Left hindlimb (tissue), 1 donor: ENCODE results near the gene SMOC2.
"Not testable (repeated sequence)": the region's sequence is repeated elsewhere in the genome, so short reads cannot be mapped to it uniquely, and the experiment has no call there.

Experiments
- DNase-seq: peaks from one replicate; pipeline ENCODE4 v3.0.0-alpha.2; 2018

Gene SMOC2

DNA sequence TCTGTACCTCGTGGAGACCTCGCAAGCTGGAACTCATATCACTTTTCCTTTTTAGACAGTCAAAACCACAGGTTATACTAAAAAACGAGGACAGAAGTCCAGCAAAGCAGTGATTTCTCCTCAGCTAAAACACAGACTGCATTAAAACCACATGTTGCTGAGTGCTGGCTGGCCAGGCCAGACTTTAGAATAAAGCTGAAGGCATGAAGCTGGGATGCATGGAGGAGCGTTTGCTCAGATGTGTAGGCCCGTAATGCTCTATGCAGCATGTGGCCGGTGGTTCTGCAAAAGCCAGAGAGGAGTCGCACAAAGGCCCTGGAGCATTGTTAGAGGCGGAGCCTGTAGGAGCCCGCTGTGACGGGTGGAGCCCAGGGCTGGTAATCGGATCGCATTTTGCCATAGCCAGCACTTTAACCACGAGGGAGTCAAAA is 83.6 kb downstream of the SMOC2 start:
- DNase-seq, result peak; percentile 73

- DNase-seq, result no peak
Measured at GRCh38 chr6:168525114-168525513, 84.1 kb downstream of the SMOC2 start.

DNA sequence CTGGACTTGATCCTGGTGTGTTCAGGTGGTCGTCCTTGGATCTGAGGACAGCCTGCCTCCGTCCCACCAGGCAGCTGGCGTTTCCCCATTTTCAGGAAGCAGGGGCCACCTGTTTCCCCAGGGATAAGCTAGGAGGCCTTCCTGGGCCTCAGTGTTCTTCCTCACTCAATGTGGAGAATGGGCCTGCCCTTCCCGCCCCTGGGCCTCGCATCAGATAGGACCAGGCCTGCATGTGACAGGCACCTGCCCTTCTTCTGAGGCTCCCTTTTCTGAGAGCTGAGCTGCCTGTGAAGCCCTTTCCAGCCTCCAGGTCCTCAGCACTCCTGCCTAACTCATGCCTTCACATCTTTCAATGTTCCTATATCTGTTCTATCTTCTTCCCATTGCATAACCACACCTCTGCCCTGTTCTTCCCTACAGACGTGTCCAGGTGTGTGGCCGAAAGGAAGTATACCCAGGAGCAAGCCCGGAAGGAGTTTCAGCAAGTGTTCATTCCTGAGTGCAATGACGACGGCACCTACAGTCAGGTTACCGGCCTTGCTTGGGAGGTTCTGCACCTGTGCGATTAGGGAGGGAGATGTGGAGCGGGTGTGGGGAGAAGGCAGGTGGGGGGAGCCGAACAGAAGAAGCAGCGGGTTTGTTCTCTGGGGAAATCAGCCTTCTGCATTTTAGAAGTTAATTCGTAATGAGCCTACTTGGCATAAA is 85.1 kb downstream of the SMOC2 start:
- DNase-seq, result no peak

DNA sequence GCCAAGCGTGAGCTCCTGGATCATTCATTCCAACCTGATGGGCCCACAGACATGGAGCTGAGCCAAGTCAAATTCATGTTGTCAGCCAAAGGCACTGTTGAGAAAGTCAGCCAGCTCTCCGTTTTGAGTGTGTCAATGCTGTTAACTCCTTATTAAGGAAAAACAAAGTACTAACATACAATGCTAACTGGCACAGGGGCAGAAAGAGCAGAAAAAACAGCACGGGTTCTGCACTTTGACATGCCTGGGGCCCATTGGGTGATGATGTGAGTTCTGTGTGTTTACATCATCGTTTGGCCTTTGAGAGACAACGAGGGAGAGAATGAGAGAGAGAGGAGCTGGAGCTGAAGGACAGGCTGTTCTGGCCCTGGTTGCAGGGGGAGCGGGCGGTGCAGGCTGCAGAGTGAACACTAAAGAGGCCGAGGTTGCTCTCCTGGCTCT is 85.9 kb downstream of the SMOC2 start:
- DNase-seq, result peak; percentile 57

GRCh38 chr6:168527451-168528210 is 86.6 kb downstream of the SMOC2 start:
- no peak for DNase-seq

DNA sequence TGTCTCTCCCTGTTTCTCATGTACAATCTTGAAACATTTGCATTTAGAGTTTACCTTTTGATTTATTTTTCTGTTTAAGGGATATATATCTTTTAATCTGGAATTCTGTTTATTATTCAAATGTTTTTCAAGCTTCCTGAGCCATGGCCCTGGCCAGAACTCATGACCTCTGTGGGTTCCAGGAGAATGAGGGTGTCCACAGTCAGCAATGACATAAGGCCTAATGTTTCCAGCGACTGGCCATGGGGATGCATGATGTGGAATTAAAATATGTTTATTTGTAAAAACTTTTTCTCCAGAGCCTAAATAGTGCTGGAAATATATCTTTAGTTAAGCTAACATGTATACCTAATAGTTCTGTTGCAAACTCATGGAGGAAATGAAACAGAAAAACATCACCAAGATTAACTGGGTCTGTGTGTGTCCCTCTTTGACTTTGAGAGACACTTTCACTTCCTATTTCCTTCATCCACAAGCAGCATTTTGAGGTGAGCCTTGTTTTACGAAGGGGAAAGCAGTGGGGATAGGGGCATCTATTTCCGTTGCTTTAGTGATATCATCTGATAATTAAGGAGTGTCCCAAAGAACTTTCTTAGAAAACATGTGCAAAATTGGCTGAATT is 87.6 kb downstream of the SMOC2 start:
- no peak for DNase-seq

DNA sequence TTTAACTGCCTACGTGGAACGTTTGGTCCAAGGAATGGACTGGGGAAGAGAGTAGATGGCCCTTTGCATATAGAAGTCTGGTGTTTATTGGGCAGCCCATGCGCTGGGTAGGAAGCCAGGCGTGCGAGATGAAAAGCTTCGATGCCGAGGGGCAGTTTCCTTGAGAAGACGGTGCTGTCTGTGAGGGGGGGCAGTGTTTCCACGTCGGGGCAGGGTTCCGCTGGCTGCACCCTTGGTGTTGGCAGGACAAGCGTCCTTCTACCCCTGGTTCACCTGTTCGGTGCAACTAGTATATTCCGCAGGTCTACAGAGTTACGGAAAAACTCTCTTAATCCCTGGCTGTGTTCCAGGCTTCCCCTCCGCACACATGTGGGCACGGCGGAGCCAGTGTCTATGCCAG is 88.2 kb downstream of the SMOC2 start:
- no peak for DNase-seq

GRCh38 chr6:168530653-168531071 is 89.7 kb downstream of the SMOC2 start:
- no peak for DNase-seq

GRCh38 chr6:168532070-168532469 is 91.1 kb downstream of the SMOC2 start:
- no peak for DNase-seq

GRCh38 chr6:168533414-168533813 is 92.4 kb downstream of the SMOC2 start:
- DNase-seq, result no peak

GRCh38 chr6:168534265-168534664 is 93.3 kb downstream of the SMOC2 start:
- no peak for DNase-seq

DNA sequence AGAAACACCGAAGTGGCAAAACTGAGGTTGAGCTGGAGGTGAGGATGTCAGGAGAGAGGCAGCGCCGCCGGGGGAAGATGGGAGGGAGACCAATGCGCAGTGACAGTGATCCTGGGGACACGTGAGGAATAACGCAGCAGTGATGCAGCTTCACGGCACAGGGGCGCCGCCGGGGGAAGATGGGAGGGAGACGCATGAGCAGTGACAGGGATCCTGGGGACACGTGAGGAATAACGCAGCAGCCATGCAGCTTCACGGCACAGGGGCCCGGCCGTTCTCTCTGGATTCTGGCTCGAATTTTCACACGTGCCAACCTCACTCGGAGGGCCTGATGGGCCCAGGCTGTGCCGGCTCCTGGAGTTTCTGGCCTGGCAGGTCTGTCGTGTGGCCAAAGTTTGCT is 94.7 kb downstream of the SMOC2 start:
- no peak for DNase-seq

DNA sequence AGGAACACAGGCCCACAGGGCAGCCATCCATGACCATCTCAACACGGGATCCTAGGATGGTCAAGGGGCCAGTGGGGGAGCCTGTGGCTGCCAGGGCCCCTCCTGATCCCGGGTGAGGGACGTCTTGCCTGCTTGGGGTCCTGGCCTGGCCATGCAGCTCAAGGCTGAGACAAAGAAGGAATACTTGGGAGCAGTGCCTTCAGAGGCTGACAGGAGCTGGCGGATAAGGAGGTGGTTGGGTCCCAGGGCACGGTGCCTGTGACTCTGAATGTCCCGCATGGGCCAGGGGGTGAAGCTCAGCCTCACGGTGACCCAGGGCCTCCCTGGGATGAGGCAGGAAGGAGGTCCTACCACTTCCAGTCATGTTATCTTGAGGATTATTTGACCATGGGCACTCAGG is 95.2 kb downstream of the SMOC2 start:
- no peak for DNase-seq

DNA sequence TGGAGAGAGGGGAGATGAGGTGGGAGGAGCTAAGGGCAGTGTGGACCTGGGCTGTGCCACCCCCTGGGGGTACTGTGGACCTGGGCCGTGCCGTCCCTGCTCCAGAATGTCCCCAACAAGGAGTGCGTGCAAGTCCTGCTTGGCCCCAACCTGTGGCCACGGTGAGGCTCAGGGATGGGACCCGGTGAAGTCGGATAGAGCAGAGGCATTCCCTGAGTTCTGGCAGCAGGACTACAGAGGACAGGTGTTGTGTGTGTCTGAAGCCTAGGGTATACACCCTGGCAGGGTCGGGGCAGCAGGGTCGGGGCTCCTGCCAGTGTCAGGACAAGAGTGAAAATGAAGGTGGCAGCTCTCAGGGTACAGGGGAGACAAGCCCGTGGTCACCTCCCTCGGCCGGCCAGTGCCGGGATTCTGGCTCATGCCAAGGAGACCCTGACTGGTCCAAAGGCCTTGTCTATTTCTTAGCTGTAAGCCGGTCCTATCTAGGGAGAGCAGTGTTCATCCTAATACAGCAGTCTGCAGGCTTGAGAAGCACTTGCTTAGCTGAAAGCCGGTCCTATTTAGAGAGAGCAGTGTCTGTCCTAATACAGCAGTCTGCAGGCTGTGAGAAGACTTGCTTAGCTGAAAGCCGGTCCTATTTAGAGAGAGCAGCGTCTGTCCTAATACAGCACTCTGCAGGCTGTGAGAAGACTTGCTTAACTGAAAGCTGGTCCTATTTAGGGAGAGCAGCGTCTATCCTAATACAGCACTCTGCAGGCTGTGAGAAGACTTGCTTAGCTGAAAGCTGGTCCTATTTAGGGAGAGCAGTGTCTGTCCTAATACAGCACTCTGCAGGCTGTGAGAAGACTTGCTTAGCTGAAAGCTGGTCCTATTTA is 95.9 kb downstream of the SMOC2 start:
- DNase-seq, result no peak

DNA sequence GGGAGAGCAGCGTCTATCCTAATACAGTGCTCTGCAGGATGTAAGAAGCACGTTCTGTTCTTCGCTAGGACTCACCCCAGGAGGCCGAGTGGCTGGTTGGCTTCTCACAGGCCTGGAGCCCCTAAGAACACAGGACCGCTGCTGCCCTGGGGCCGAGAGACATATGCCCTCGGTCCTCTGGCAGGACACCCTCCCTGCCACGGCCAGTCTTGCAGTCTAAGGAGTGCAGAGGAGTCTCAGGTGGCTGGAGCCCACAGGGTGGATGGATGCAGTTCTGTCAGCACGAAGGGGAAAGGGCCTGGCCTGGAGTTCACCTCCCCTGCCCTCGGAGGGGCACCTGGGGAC is 96.5 kb downstream of the SMOC2 start:
- DNase-seq, result no peak

GRCh38 chr6:168538188-168538891 is 97.4 kb downstream of the SMOC2 start:
- not testable (repeated sequence) for DNase-seq

GRCh38 chr6:168538892-168539811 is 98.2 kb downstream of the SMOC2 start:
- DNase-seq, result no peak

DNA sequence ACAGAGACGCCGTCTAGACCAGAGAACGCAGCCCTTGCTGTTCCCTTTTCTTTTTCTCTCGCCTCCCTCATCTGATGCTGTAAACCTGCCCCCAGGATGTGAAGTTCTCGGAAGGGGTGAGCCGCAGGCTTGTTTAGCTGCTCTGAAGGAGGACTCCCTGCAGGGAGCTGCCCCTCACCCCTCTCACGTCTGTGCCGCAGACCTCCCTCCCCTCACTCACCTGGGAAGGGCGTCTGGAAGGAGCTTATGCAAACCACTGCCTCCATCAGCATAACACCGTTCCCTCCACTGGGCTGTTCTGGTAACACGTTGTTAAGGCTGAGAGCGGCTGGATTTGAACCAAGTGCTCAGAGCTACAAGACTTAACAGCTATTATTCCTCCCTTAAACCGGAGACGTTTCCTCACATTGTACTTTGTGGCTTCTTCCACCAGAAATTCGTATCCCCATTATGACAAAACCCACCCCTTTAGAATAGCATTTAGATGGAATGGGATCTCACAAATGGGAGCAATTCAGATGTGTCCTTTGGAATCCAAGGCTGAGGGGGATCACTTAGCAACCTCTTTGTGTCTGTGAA is 99.8 kb downstream of the SMOC2 start:
- DNase-seq, result no peak

DNA sequence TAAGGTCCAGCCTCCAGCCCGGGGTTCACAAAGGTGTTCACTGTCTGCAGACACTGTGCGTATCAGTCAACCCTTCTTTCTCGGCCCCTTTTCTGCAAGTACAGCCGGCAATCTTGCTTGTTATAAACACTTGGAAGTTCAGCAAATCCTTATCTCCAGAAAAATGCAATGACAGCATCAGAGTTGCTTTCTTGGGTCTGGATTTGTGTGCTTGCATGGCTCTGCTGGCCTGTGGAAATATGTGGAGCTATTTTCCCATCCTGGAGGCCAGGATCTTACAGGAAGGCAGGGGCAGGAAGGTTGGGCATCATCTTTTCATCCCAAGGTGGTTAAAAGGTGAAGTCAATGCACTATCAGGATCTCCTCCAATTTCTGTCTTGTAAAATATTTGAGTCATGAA is 100.3 kb downstream of the SMOC2 start:
- no peak for DNase-seq

GRCh38 chr6:168542301-168542700 is 101.3 kb downstream of the SMOC2 start:
- DNase-seq, result no peak

GRCh38 chr6:168545428-168545827 is 104.4 kb downstream of the SMOC2 start:
- DNase-seq, result no peak
